ENCODE results near the gene DOCK4. TPM values are rescaled to one million over a fixed set of nuclear protein-coding genes. Genes with fewer than 3 reads are reported as not detected.

Gene DOCK4
- total and polyA plus RNA-seq, 2 of the 8 experiments (the other 6 are each of a cell fraction or from before 2014, with no cell fraction given): 5.1 to 23.6 TPM

DNA sequence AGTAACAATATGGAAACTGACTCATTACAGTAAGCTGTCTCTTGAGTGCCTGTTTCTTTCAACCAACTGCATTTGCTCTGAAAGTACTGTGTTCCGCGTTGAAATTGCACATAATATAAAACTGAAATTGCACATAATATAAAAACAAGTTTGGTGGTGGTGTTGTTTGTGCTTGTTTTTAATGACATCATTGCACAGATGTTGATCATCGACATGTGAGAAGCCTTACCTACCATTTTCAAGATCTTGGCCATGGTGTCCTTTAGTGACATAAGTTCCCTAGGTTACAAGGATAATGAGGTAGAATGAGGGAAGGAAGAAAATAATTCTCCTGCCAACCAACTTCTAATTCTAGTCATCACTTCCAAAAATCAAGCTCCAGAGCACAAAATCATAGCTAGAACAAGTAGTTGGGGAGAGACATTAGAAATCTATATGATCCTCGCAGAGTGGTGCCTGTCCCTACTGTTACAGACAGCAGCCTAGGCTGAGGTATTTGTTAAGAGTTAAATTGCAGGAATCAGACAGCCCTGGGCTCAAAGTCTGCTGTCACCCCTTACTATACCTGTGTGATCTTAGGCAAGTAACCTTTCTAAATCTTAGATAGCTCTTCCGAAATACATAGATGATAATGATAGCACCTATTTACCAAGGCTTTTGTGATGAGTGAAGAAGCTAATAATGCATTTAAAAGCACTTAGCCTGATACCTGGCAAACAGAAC, 29.3 kb downstream of the DOCK4 start (continued):
- TF ChIP-seq SP4 (IDR thresholded peaks at IDR 0.05; ENCODE audit: low read length) (no peak), NRF1 (IDR thresholded peaks at IDR 0.05; ENCODE audit: low read depth, low read length) (no peak), FOSL1 (IDR thresholded peaks at IDR 0.05; ENCODE audit: insufficient read depth, low read depth, low read length) (no peak), TAF7 (optimal IDR thresholded peaks at IDR 0.05; ENCODE audit: borderline replicate concordance, low read depth, low read length) (no peak), EZH2 (IDR thresholded peaks at IDR 0.05; ENCODE audit: low read depth, low read length, severe bottlenecking) (no peak), POLR2AphosphoS5 (IDR thresholded peaks at IDR 0.05; ENCODE audit: low read depth, low read length) (no peak)

Data from H1 (cell line).